ENCODE data around the gene TASP1.
"Not testable (repeated sequence)": the region's sequence is repeated elsewhere in the genome, so short reads cannot be mapped to it uniquely, and the experiment has no call there.

TASP1 gene

GRCh38 chr20:13638496-13639149 is at the start of gene TASP1:
Gene TASP1, minus strand, starts transcription at chr20:13638932. Its CDS starts 8,854 bp downstream, at chr20:13630078.
- peak; percentile 96 for DNase-seq

- no peak for DNase-seq
Measured at GRCh38 chr20:13687815-13688214, 49.1 kb upstream of the TASP1 start.

- no peak for DNase-seq
Measured at GRCh38 chr20:13685623-13686022, 46.9 kb upstream of the TASP1 start.

- peak; percentile 28 for DNase-seq
Measured at GRCh38 chr20:13684566-13685222, 46.0 kb upstream of the TASP1 start.

GRCh38 chr20:13683833-13684232 is 45.1 kb upstream of the TASP1 start:
- no peak for DNase-seq

GRCh38 chr20:13681248-13682125 is 42.8 kb upstream of the TASP1 start:
- DNase-seq: peak; percentile 69

GRCh38 chr20:13678944-13679343 is 40.2 kb upstream of the TASP1 start:
- DNase-seq: no peak

GRCh38 chr20:13677241-13677640 is 38.5 kb upstream of the TASP1 start:
- DNase-seq: no peak

GRCh38 chr20:13676682-13677081 is 38.0 kb upstream of the TASP1 start:
- no peak for DNase-seq

GRCh38 chr20:13672690-13673089 is 34.0 kb upstream of the TASP1 start:
- DNase-seq: no peak

- no peak for DNase-seq
Measured at GRCh38 chr20:13671916-13672378, 33.2 kb upstream of the TASP1 start.

GRCh38 chr20:13671512-13671911 is 32.8 kb upstream of the TASP1 start:
- DNase-seq: no peak

GRCh38 chr20:13670160-13670559 is 31.4 kb upstream of the TASP1 start:
- DNase-seq: no peak

- DNase-seq: no peak
Measured at GRCh38 chr20:13665709-13666395, 27.1 kb upstream of the TASP1 start.

GRCh38 chr20:13661070-13661685 is 22.4 kb upstream of the TASP1 start:
- DNase-seq: no peak

- no peak for DNase-seq
Measured at GRCh38 chr20:13659288-13659687, 20.6 kb upstream of the TASP1 start.

- not testable (repeated sequence) for DNase-seq
Measured at GRCh38 chr20:13658060-13658459, 19.3 kb upstream of the TASP1 start.

- no peak for DNase-seq
Measured at GRCh38 chr20:13656721-13657368, 18.1 kb upstream of the TASP1 start.

GRCh38 chr20:13654463-13655023 is 15.8 kb upstream of the TASP1 start:
- DNase-seq: no peak

GRCh38 chr20:13650474-13650873 is 11.7 kb upstream of the TASP1 start:
- no peak for DNase-seq
